SKM-1 (cell line): Measurements from ENCODE around the gene SUGP1.
"Not testable (repeated sequence)": the region's sequence is repeated elsewhere in the genome, so short reads cannot be mapped to it uniquely, and the experiment has no call there.

ENCODE experiments used
- DNase-seq: peaks from one replicate; lab custom pipeline; 2025; ENCODE audit not compliant: unreplicated experiment; lab: John Stamatoyannopoulos, UW

The SUGP1 gene, protein sequence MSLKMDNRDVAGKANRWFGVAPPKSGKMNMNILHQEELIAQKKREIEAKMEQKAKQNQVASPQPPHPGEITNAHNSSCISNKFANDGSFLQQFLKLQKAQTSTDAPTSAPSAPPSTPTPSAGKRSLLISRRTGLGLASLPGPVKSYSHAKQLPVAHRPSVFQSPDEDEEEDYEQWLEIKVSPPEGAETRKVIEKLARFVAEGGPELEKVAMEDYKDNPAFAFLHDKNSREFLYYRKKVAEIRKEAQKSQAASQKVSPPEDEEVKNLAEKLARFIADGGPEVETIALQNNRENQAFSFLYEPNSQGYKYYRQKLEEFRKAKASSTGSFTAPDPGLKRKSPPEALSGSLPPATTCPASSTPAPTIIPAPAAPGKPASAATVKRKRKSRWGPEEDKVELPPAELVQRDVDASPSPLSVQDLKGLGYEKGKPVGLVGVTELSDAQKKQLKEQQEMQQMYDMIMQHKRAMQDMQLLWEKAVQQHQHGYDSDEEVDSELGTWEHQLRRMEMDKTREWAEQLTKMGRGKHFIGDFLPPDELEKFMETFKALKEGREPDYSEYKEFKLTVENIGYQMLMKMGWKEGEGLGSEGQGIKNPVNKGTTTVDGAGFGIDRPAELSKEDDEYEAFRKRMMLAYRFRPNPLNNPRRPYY

DNA sequence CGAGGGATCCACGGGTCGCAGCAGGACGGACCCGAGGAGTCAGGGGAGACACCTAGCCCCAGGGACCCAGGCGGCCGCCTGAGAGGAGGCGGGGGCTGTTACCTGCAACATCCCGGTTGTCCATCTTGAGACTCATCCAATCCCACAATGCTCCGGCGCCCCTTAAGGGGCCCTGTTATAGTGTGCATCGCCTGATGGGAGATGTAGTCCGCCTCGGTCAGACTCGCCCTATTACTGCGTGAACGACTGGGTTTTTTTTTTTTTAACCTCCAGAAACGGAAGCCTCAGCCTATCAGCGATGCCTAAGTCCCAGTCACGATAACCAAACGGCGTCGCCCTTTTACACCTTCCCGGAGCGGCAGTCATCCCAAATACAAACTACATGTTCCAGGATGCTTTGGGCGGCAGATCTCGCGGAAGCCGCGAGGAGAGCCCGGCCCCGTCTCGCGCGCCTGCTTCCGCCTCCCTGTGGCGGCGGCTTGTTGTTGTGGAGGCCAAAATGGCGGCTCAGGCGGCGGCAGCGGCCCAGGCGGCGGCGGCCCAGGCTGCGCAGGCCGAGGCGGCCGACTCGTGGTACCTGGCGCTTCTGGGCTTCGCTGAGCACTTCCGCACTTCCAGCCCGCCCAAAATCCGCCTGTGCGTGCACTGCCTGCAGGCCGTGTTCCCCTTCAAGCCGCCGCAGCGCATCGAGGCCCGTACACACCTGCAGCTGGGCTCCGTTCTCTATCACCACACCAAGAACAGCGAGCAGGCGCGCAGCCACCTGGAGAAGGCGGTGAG, at the start of gene SUGP1, which contains the start of gene MAU2:
Gene SUGP1 (minus strand): TSS at position 149 of the 780 bp plus-strand sequence. CDS start 13 bp downstream, at position 136.
Gene MAU2 (plus strand): TSS at position 469 of the 780 bp plus-strand sequence. CDS start 31 bp downstream, at position 500.
- DNase-seq = peak; percentile 82

GRCh38 chr19:19368087-19368486, 47.8 kb upstream of the SUGP1 start:
- no peak for DNase-seq

GRCh38 chr19:19366434-19367396, 46.4 kb upstream of the SUGP1 start:
- DNase-seq = peak; percentile 86

- no peak for DNase-seq
Observed at GRCh38 chr19:19362075-19362474, 41.8 kb upstream of the SUGP1 start.

GRCh38 chr19:19361075-19361594, 40.8 kb upstream of the SUGP1 start:
- DNase-seq = peak; percentile 74

- no peak for DNase-seq
Observed at GRCh38 chr19:19356901-19357566, 36.7 kb upstream of the SUGP1 start.

GRCh38 chr19:19356500-19356899, 36.2 kb upstream of the SUGP1 start:
- no peak for DNase-seq

DNA sequence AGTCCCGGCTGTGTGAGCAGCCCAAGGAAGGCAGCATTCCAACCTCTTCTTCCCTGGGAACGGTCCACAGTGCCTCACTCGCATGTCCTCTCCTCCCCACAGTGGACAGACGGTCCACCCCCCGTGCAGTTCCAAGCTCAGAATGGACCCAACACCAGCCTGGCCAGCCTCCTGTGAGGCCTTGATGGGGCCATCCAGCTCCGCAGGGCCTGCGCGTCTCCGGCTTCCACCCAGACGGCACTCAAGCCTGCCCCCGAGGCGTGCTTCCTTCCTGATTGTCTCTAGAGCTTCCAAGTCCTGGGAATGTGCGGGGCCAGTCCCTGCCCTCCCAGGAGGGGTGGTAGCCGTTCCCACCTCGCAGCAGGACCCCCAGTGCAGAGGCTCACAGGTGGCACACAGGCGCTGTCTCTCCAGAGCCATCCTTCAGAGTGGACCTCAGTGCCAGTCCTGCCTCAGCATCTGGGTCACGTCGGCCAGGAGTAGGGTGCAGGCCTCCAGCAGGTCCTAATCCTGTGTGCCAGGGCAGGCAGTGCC, 35.4 kb upstream of the SUGP1 start:
- DNase-seq = no peak

DNA sequence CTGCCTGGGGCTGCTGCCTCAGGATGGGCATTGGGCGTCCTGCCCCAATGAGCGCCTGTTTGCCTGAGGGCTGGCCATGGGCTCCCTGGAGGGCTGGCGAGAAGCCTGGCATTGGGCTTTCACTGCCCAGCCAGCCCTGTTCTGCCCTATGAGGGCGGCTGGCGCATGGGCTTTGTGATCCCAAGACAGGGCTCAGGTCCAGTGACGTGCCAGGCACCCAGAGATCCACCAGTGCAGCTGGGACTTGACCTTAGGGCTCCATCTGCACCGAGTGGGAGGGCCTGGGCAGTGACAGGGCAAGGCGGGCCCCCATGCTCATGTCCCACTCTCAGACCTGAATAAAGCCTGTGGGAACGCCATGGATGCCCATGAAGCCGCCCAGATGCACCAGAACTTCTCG, 34.6 kb upstream of the SUGP1 start:
- no peak for DNase-seq

DNA sequence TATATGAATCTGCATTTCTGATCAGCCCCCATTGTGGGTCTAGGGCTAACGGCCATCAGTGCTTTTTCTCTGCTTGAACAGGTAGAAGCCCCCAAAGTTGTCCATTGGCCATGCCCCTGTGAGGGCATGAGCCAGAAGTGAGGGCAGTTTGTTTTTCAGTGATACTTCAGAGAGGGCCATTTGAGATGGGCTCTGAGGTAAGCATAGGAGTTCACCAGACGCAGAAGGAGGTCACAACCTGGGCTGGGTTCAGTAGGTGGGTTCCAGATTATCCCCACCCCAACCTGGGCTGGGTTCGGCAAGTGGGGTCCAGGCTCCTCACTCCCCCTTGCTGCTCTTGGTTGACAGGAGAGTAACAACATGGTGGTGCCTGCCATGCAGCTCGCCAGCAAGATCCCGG, 33.7 kb upstream of the SUGP1 start:
- no peak for DNase-seq

- no peak for DNase-seq
Observed at GRCh38 chr19:19352823-19353222, 32.5 kb upstream of the SUGP1 start.

DNA sequence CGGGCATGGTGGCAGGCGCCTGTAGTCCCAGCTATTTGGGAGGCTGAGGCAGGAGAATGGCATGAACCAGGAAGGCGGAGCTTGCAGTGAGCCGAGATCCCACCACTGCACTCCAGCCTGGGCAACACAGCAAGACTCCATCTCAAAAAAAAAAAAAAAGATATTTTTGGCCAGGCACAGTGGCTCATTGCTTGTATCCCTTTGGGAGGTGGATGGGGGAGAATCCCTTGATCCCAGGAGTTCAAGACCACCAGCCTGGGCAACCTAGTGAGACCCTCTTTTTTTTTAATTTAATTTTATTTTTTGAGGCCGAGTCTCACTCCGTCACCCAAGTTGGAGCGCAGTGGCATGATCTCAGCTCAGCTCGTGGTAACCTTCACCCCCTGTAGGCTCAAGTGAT, 30.4 kb upstream of the SUGP1 start:
- not testable (repeated sequence) for DNase-seq

- DNase-seq = no peak
Observed at GRCh38 chr19:19349365-19349764, 29.1 kb upstream of the SUGP1 start.

DNA sequence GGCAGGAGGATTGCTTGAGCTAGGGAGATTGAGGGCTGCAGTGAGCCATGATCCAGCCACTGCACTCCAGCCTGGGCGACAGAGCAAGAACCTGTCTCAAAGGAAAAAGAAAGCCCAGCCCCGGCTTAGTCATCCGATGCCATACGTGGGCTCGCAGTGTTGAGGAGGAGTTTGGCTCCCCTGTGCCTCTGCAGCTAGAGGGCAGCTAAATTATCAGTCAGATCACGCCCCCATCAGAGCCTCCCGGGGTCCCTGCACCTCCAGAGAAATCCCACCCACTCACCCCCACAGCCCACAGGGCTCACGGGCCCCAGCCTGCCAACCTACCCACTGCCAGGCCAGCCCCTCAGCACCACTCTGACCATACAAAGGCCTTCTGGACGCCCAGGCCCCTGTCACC, 28.0 kb upstream of the SUGP1 start:
- no peak for DNase-seq

GRCh38 chr19:19347401-19348110, 27.2 kb upstream of the SUGP1 start:
- DNase-seq = no peak

- DNase-seq = no peak
Observed at GRCh38 chr19:19345970-19346369, 25.7 kb upstream of the SUGP1 start.

- no peak for DNase-seq
Observed at GRCh38 chr19:19345232-19345631, 24.9 kb upstream of the SUGP1 start.

DNA sequence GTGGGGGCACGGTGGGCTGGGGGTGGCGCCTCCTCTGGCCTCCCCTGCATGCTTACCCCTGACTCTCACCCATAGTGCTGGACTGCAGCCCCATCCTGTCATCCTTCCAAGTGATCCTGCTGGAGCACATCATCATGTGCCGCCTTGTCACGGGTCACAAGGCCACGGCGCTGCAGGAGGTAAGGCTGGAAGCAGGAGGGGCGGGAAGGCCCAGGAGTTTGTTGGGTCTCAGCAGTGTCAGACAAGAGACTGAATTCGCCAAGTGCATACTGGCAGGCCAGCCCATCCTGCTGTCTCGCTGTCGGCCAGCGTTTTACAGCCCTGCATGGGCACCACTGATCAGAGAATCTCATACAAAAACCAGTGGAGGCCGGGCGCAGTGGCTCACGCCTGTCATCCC, 23.5 kb upstream of the SUGP1 start:
- no peak for DNase-seq

GRCh38 chr19:19343016-19343362, 22.7 kb upstream of the SUGP1 start:
- DNase-seq = no peak
